Activated CD4-positive, alpha-beta T cell treated with anti-CD3 and anti-CD28 coated beads, Interleukin-2, amount 10 ng/mL, durations not matched to agents 24 days and 14 days (primary cell): ENCODE measurements around the gene MUC22. TPM values are rescaled to one million over a fixed set of nuclear protein-coding genes. Genes with fewer than 3 reads are reported as not detected.

Experiments
- total RNA-seq: library from RNA; stranded (reverse); gene quantifications from 2 replicates; pipeline ENCODE4 v1.2.3, GENCODE V29; 2022

MUC22 gene
- total RNA-seq, 1 donor from 2014 or later: not detected

Other genes with a start within 250 kb of the MUC22 start
- 18.8 and 22.9 TPM in 2 replicates for gene DDR1, start 126.0 kb upstream of the MUC22 start, total RNA-seq
- 58.7 and 60.3 TPM in 2 replicates for gene GTF2H4, start 102.3 kb upstream of the MUC22 start, total RNA-seq
- gene VARS2, start 96.2 kb upstream of the MUC22 start, total RNA-seq: 74.8 and 84.2 TPM in 2 replicates
- not detected in 2 replicates for gene SFTA2, start 78.3 kb upstream of the MUC22 start, total RNA-seq
- not detected in 2 replicates for gene MUCL3, start 69.5 kb upstream of the MUC22 start, total RNA-seq
- not detected in 2 replicates for gene MUC21, start 26.8 kb upstream of the MUC22 start, total RNA-seq
- gene C6orf15, start 102.1 kb downstream of the MUC22 start, total RNA-seq: not detected in 2 replicates
- gene PSORS1C1, start 104.3 kb downstream of the MUC22 start, total RNA-seq: not detected in 2 replicates
- gene CDSN, start 110.0 kb downstream of the MUC22 start, total RNA-seq: not detected in 2 replicates
- not detected in 2 replicates for gene PSORS1C2, start 128.6 kb downstream of the MUC22 start, total RNA-seq
- gene CCHCR1, start 147.3 kb downstream of the MUC22 start, total RNA-seq: 51.5 and 52.7 TPM in 2 replicates
- 79.5 and 82.6 TPM in 2 replicates for gene TCF19, start 148.1 kb downstream of the MUC22 start, total RNA-seq
- not detected in 2 replicates for gene POU5F1, start 160.2 kb downstream of the MUC22 start, total RNA-seq